CD4-positive, alpha-beta T cell (primary cell): ENCODE data around the gene AGBL1. TPM values are rescaled to one million over a fixed set of nuclear protein-coding genes. Genes with fewer than 3 reads are reported as not detected.

Experiments used
- ATAC-seq: fragments of 200-7000 bp; cut with Tn5 transposase; one replicate; pipeline ENCODE4 v1.10.0; 2022; ENCODE audit warnings: mild to moderate bottlenecking; ENCODE audit not compliant: poor library complexity
- CTCF ChIA-PET: fragments of 350-600 bp; sonication (Branson Sonifier 250); formaldehyde crosslinking; loops from one replicate; lab custom pipeline; 2021; ENCODE audit warnings: antibody characterized with exemption, inconsistent platforms; lab: Charles Lee
- POLR2A ChIA-PET: fragments of 350-600 bp; sonication (Branson Sonifier 250); formaldehyde crosslinking; loops from one replicate; lab custom pipeline; 2021; ENCODE audit warnings: antibody characterized with exemption, inconsistent platforms; lab: Charles Lee
- DNase-seq, 14 experiments: peaks; one replicate each; pipeline ENCODE4 v3.0.0-alpha.2; 2013 to 2020; ENCODE audit warnings: mixed read lengths in 2 of 14
- H3K27ac ChIP-seq, 2 donors: one replicate each; pipeline versions ENCODE4 v1.5.1 to v1.7.0; 2013; ENCODE audit warnings: low read length in 2 of 2, low read depth in 1 of 2, mild to moderate bottlenecking in 1 of 2
- H3K27me3 ChIP-seq, 2 experiments: 1 replicate in 1 of 2; 2 replicates in 1 of 2; pipeline versions ENCODE4 v1.6.1 to v1.7.0; 2013; ENCODE audit warnings: low read length in 2 of 2, control low read depth in 1 of 2, mild to moderate bottlenecking in 1 of 2, moderate library complexity in 1 of 2; ENCODE audit not compliant: insufficient read depth in 2 of 2, control insufficient read depth in 1 of 2
- H3K36me3 ChIP-seq: one replicate; pipeline ENCODE4 v1.6.1; 2013; ENCODE audit warnings: low read length, control low read depth; ENCODE audit not compliant: insufficient read depth
- H3K4me1 ChIP-seq: one replicate; pipeline ENCODE4 v1.6.1; 2013; ENCODE audit warnings: low read length, control low read depth; ENCODE audit not compliant: insufficient read depth
- H3K4me3 ChIP-seq: one replicate; pipeline ENCODE4 v1.5.1; 2013; ENCODE audit warnings: mild to moderate bottlenecking, low read length, moderate library complexity
- H3K9me3 ChIP-seq, 2 experiments: 1 replicate in 1 of 2; 2 replicates in 1 of 2; pipeline versions ENCODE4 v1.6.1 to v1.7.0; 2013; ENCODE audit warnings: low read length in 2 of 2, mild to moderate bottlenecking in 2 of 2, control low read depth in 1 of 2, moderate library complexity in 1 of 2; ENCODE audit not compliant: control insufficient read depth in 1 of 2, insufficient read depth in 1 of 2
- H3K27ac Mint-ChIP-seq: one replicate; pipeline ENCODE4 v1.8.0; 2020; ENCODE audit warnings: mixed read lengths
- H3K27me3 Mint-ChIP-seq: one replicate; pipeline ENCODE4 v1.8.0; 2021; ENCODE audit warnings: mixed read lengths
- H3K36me3 Mint-ChIP-seq: one replicate; pipeline ENCODE4 v1.8.0; 2021; ENCODE audit warnings: low read depth, mixed read lengths
- H3K4me1 Mint-ChIP-seq: one replicate; pipeline ENCODE4 v1.8.0; 2021; ENCODE audit warnings: low read depth, mixed read lengths
- H3K4me3 Mint-ChIP-seq: one replicate; pipeline ENCODE4 v1.8.0; 2020; ENCODE audit warnings: mild to moderate bottlenecking, mixed read lengths
- H3K9me3 Mint-ChIP-seq: one replicate; pipeline ENCODE4 v1.8.0; 2020; ENCODE audit warnings: mixed read lengths
- CTCF ChIP-seq: fragments of 200-600 bp; IDR thresholded peaks from one replicate; pipeline ENCODE4 v1.8.0; 2022; ENCODE audit warnings: antibody characterized with exemption, mild to moderate bottlenecking
- intact Hi-C, 2 experiments: fragments of 100-400 bp; cut with DNase I in 1 of 2; cut with micrococcal nuclease in 1 of 2; formaldehyde crosslinking; loops; one replicate each; pipeline versions ENCODE4 v1.15.1 to v1.9.0; 2023 to 2025; cut with DNase I, micrococcal nuclease
- total RNA-seq, 174 experiments: library from RNA in 2 of 174; stranded (reverse) in 2 of 174; gene quantifications; one replicate each; pipeline ENCODE4 v1.2.3 and lab custom pipeline; 2021 to 2026

The AGBL1 gene
- total RNA-seq, 2 experiments from 2014 or later: not detected

DNA sequence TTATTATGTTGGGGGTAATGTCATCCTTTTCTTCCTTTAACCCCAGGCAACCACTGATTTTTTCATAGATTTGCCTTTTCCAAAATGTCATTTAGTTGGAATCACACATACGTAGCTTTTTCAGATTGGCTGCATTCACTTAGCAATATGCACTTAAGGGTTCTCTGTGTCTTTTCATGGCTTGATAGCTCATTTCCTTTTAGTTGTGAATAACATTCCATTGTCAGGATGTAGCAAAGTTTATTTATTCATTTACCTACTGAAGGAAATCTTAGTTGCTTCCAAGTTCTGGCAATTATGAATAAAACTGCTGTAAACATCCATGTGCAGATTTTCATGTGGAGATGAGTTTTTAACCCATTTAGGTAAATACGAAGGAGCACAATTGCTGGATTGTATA, 125.4 kb downstream of the AGBL1 start:
- Mint-ChIP-seq H3K4me1 (no peaks in the 10 kb centered on the region), H3K36me3 (no peaks in the 10 kb centered on the region), H3K27me3 (peaks cover 18% of the 10 kb centered on the region), H3K27ac (no peak overlapping the region), H3K4me3 (no peak overlapping the region), H3K9me3 (peaks cover under 1% of the 10 kb centered on the region)
- ChIA-PET CTCF (no interaction called here), POLR2A (no interaction called here)
- intact Hi-C loops: no loop called here
- DNase-seq (no peak), ATAC-seq (no peak)
- no peak for TF ChIP-seq CTCF
- Histone ChIP-seq H3K9me3 (no peaks in the 10 kb centered on the region), H3K4me3 (no peak overlapping the region), H3K36me3 (no peaks in the 10 kb centered on the region), H3K27me3 (no peaks in the 10 kb centered on the region), H3K27ac (no peak overlapping the region), H3K4me1 (no peaks in the 10 kb centered on the region)

- Histone ChIP-seq H3K4me1 (no peaks in the 10 kb centered on the region), H3K36me3 (no peaks in the 10 kb centered on the region), H3K9me3 (peaks cover 0 to 6% of the 10 kb centered on the region in 2 experiments), H3K27me3 (peaks cover 0 to 7% of the 10 kb centered on the region in 2 experiments), H3K27ac (no peak overlapping the region), H3K4me3 (no peak overlapping the region)
- TF ChIP-seq CTCF: no peak
- intact Hi-C loops: no loop called here
- ATAC-seq (no peak), DNase-seq (no peak)
- POLR2A ChIA-PET: no interaction called here
- H3K9me3 Mint-ChIP-seq: peaks cover 18% of the 10 kb centered on the region
- peaks cover 39% of the 10 kb centered on the region for H3K27me3 Mint-ChIP-seq
- CTCF ChIA-PET: no interaction called here
- no peak overlapping the region for H3K4me3 Mint-ChIP-seq
- no peaks in the 10 kb centered on the region for H3K4me1 Mint-ChIP-seq
- no peaks in the 10 kb centered on the region for H3K36me3 Mint-ChIP-seq
- H3K27ac Mint-ChIP-seq: no peak overlapping the region
Measured at GRCh38 chr15:86213420-86213819, 133.7 kb downstream of the AGBL1 start.

GRCh38 chr15:86213888-86214287, 134.2 kb downstream of the AGBL1 start:
- Mint-ChIP-seq H3K4me1 (no peaks in the 10 kb centered on the region), H3K27me3 (peaks cover 37% of the 10 kb centered on the region), H3K4me3 (no peak overlapping the region), H3K27ac (no peak overlapping the region), H3K36me3 (no peaks in the 10 kb centered on the region), H3K9me3 (peaks cover 23% of the 10 kb centered on the region)
- DNase-seq (no peak), ATAC-seq (no peak)
- no peak for TF ChIP-seq CTCF
- POLR2A ChIA-PET: no interaction called here
- Histone ChIP-seq H3K27ac (no peak overlapping the region), H3K36me3 (no peaks in the 10 kb centered on the region), H3K4me1 (no peaks in the 10 kb centered on the region), H3K4me3 (no peak overlapping the region), H3K27me3 (peaks cover 0 to 7% of the 10 kb centered on the region in 2 experiments), H3K9me3 (peaks cover 0 to 6% of the 10 kb centered on the region in 2 experiments)
- CTCF ChIA-PET: no interaction called here
- intact Hi-C loops: no loop called here
